ENCODE measurements around the gene SLC18B1.

SLC18B1 gene

DNA sequence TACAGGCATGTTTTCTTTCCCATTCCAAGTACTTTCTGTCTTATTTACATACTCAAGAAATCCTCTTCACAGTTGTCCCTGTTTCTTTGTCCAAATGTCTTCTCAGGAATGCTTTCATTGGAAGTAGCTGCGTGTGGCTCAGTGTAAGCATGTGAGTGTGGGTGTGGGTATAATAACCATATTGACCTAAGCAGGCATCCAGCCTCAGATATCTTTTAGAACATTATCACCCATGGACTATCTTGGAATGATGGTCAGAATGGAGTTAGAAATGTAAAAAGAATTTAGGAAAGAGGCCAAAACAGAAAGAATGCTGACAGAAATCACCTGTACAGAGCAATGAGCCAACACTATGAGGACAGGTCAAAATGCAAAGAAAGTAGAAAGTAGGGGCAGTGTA, 57.2 kb downstream of the SLC18B1 start:
- DNase-seq: no peak

DNA sequence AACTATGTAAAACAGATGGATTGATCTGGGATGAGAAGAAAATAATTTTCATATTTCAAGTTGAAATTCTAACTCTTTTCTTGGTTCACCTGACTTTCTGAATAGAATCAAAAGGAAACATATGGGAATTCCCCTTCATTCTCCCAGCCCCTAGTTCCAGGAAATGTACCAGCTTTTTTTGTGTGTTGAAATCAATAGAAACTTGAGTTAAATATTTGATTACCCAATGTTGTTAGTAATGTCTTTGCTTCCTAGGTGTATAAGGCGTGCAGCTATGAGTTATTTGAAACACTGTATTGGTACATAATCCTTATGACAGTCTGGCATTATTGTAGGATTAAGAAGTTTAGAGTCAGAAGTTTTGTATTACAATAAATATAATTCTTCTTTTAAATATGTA, 62.2 kb downstream of the SLC18B1 start:
- no peak for DNase-seq

DNA sequence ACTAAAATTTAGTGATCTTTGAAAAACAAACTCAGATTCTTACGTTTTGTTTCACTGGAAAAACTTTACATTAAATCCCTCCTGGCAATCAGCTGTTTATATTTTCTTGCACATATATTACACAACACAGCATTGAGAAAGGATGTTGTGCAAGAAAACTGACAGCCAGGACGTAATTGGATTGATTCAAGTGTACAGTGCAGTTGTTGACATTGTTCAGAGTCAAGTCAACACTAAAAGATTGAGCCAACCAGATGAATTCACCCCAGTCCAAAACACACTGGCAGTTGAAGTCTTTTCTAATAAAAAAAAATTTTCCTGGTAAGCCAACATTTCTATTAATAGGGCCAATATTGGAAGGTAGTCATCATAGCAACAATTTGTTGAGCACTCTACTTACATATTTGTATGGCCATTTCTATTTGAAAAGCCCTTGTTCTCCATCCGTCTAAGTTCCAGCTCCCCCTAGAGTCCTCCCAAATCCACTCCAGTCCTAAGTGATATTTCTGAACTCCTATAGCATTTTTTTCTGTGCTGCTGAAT, 63.7 kb downstream of the SLC18B1 start:
- no peak for DNase-seq

DNA sequence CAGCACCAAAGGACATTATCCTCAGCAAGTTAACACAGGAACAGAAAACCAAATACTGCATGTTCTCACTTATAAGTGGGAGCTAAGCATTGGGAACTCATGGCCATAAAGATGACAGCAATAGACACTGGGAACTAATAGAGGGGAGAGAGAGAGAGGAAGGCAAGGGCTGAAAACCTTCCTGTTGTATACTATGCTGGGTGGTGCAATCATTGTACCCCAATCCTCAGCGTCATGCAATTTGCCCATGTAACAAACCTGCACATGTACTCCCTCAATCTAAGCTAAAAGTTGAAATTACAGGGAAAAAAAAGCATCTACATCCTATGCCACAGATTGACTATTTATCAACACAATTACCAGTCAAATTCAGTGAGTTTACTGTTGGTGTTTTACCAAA, 64.6 kb downstream of the SLC18B1 start:
- no peak for DNase-seq

DNA sequence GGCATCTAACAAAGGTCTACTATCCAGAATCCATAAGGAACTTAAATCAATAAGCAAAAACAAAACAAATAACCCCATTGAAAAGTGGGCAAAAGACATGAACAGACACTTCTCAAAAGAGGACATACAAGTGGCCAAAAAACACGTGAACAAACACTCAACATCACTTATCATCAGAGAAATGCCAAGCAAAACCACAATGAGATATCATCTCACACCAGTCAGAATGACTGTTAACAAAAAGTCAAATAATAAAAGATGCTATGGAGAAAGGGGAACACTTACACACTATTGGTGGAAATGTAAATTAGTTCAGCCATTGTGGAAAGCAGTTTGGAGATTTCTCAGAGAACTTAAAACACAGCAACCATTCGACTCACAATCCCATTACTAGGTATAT, 65.2 kb downstream of the SLC18B1 start:
- DNase-seq: no peak

DNA sequence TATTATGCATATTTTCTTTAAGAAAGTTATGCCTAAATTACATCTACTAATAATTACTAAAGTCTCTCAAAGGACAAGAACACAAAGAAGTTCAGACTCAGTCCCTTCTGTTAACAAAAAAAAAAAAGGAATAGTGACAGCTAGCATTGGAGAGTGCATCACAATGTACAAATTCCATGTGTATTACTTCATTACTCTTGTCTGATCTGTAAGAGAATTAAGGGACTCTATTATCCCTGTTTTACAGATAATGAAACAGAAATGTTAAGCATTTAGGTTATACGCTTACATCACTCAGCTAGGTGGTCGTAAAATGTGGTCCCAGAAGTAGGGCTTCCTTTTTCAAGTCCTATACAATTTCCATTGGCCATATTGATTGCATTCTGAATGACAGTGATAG, 67.4 kb downstream of the SLC18B1 start:
- no peak for DNase-seq

DNA sequence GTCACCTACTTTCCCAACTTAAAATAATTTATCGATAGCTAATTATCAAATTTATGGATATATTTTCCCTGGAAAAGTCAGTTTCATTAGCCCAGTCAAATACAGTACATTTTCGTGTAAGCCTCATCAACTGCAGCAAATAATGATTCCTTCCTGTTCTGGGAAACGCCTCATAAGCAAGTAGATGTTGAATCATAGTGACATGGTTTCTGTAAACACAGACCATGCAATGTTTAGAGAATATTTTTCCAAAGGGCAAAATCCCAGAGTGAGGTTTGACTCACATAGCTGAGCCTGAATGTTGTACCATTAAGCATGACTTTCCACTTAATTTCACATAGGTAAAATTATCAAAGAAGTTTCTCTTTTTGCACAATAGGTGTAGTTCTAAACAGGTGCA, 67.9 kb downstream of the SLC18B1 start:
- DNase-seq: no peak

DNA sequence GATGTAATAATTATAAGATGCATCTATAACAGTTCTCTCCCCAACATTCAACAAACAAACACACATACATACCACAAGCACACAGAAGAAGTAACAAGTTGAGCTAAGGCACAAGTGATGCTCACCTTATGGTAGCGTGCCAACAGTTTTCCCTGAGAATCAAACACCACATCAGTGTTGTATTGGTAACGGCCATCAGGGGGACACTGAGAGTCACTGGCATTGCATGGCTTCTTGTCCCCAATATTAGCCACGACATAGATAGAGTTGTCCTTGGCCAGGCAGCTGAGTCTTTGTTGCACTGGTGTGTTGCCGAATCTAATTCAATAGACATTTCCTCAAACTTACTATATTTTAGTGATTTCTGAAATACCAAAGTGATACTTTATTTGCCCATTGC, 69.8 kb downstream of the SLC18B1 start:
- no peak for DNase-seq

DNA sequence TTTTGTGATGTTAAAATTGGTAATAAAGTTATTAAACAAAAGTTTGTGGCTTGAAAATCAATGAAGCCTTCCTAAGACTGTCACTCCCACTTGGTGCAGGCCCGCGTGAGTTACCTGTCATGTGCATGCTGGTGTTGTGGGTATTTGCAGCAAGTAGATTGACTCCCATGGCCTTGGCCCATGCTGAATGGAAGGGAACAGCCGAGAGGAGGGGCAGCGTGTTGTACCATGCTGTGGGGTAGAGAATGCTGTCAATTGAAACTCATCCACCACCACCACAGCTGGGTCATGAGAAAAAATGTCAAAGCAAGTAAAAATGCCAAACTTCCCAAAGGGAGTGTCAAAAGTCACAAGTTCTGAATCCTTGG, 71.8 kb downstream of the SLC18B1 start:
- DNase-seq: no peak

DNA sequence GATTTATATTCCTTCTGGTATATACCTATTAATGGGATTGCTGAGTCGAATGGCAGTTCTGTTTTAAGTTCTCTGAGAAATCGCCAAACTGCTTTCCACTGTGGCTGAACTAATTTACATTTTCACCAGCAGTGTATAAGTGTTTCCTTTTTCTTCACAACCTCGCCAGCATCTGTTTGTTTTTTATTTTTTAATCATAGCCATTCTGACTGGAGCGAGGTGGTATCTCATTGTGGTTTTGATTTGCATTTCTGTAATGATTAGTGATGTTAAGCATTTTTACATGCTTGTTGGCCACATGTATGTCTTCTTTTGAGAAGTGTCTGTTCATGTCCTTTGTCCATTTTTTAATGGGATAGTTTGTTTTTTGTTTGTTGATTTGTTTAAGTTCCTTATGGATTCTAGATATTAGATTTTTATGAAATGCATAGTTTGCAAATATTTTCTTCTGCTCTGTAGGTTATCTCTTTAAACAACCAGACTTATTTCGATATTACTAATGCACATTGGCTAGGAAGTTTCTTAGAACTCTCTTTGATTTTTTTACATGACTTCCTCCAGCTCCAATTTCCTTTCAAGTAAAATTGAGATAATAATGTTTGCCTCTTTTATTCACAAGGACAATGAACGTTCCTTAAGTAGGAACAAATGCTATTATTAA, 72.4 kb downstream of the SLC18B1 start:
- no peak for DNase-seq

DNA sequence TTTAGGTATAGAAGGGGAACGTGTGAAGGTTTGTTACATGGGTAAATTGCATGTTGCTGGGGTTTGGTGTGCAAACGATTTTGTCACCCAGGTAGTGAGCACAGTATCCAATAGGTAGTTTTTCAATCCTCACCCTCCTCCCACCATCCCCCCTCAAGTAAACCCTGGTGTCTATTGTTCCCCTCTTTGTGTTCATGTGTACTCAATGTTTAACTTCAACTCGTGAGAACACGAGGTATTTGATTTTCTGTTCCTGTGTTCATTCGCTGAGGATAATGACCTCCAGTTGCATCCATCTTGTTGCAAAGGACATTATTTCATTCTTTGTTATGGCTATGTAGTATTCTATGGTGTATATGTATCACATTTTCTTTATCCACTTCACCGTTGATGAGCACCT, 73.0 kb downstream of the SLC18B1 start:
- DNase-seq: no peak

DNA sequence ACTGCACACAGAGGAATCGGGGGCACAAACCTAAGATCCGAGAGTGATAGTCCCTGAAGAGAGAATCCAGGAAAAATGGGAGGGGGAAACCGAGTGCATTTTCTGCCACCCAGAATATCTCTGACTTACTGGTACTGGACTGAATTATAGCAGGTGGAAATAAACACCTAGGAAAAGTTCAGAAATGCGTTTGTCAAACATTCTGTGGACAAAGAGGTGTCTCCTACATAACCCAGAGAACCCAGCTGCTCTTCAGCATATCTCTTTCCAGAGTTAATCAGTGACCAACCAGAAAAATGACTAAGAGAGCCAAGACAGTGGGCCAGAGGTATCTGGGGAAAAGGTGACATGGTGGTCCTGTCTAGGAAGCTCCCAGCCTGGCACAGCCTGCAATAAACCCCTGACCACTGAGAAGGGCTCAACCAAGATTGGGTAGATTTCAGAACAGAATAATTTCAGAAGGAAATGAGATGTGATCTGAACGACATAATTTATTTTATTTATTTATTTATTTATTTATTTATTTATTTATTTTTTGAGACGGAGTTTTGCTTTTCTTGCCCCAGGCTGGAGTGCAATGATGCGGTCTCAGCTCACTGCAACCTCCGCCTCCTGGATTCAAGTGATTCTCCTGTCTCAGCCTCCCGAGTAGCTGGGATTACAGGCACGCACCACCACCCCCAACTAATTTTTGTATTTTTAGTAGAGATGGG, 78.5 kb downstream of the SLC18B1 start:
- DNase-seq: no peak

All from NCI-H446 (cell line).